H9 (cell line): ENCODE data around the gene EPPIN. TPM values are rescaled to one million over a fixed set of nuclear protein-coding genes. Genes with fewer than 3 reads are reported as not detected.

ENCODE experiments used
- DNase-seq: peaks from one replicate; pipeline ENCODE4 v3.0.0-alpha.2; 2017
- H2AFZ ChIP-seq: one replicate; pipeline ENCODE4 v1.6.1; 2013; ENCODE audit warnings: mild to moderate bottlenecking, low read length, control low read depth, moderate library complexity
- H2AK5ac ChIP-seq: 2 replicates; pipeline ENCODE4 v1.6.1; 2013; ENCODE audit warnings: low read length, control low read depth, mixed read lengths; ENCODE audit not compliant: insufficient read length
- H2BK120ac ChIP-seq: one replicate; pipeline ENCODE4 v1.6.1; 2013; ENCODE audit warnings: low read depth, mild to moderate bottlenecking, low read length, control low read depth, inconsistent platforms; ENCODE audit not compliant: poor library complexity, severe bottlenecking
- H2BK12ac ChIP-seq: 2 replicates; pipeline ENCODE4 v1.6.1; 2013; ENCODE audit warnings: low read length, control low read depth, mixed read lengths, low read depth; ENCODE audit not compliant: insufficient read length
- H2BK15ac ChIP-seq: 2 replicates; pipeline ENCODE4 v1.6.1; 2013; ENCODE audit warnings: low read depth, low read length, control low read depth
- H2BK20ac ChIP-seq: one replicate; pipeline ENCODE4 v1.6.1; 2013; ENCODE audit warnings: low read depth, mild to moderate bottlenecking, low read length, control low read depth, inconsistent platforms; ENCODE audit not compliant: poor library complexity, severe bottlenecking
- H2BK5ac ChIP-seq: 2 replicates; pipeline ENCODE4 v1.6.1; 2013; ENCODE audit warnings: low read length, control low read depth, mixed read lengths; ENCODE audit not compliant: insufficient read length
- H3K14ac ChIP-seq: 2 replicates; pipeline ENCODE4 v1.6.1; 2013; ENCODE audit warnings: low read length, control low read depth; ENCODE audit not compliant: insufficient read depth
- H3K18ac ChIP-seq: 2 replicates; pipeline ENCODE4 v1.6.1; 2013; ENCODE audit warnings: low read depth, mild to moderate bottlenecking, mixed read lengths, low read length, control low read depth; ENCODE audit not compliant: insufficient read length
- H3K23ac ChIP-seq: 2 replicates; pipeline ENCODE4 v1.6.1; 2013; ENCODE audit warnings: low read length, control low read depth, mixed read lengths, low read depth; ENCODE audit not compliant: insufficient read length
- H3K23me2 ChIP-seq: 2 replicates; pipeline ENCODE4 v1.6.1; 2013; ENCODE audit warnings: low read depth, mild to moderate bottlenecking, mixed read lengths, low read length, control low read depth; ENCODE audit not compliant: insufficient read length, poor library complexity, severe bottlenecking
- H3K27ac ChIP-seq: 2 replicates; pipeline ENCODE4 v1.5.1; 2013; ENCODE audit warnings: low read length, control low read depth, mixed read lengths, low read depth; ENCODE audit not compliant: insufficient read length
- H3K27me3 ChIP-seq: 2 replicates; pipeline ENCODE4 v1.6.1; 2013; ENCODE audit warnings: low read length, control low read depth, inconsistent platforms; ENCODE audit not compliant: insufficient read depth
- H3K4ac ChIP-seq: 2 replicates; pipeline ENCODE4 v1.6.1; 2013; ENCODE audit warnings: low read depth, mild to moderate bottlenecking, control low read depth, inconsistent platforms, low read length, moderate library complexity
- H3K4me1 ChIP-seq: 2 replicates; pipeline ENCODE4 v1.6.1; 2013; ENCODE audit warnings: low read length, control low read depth, inconsistent platforms; ENCODE audit not compliant: insufficient read depth
- H3K4me2 ChIP-seq: 2 replicates; pipeline ENCODE4 v1.6.1; 2013; ENCODE audit warnings: low read length, control low read depth, mixed read lengths; ENCODE audit not compliant: insufficient read length, insufficient read depth
- H3K56ac ChIP-seq: 2 replicates; pipeline ENCODE4 v1.6.1; 2013; ENCODE audit warnings: low read depth, mild to moderate bottlenecking, mixed read lengths, low read length, control low read depth; ENCODE audit not compliant: insufficient read length
- H3K79me1 ChIP-seq: 2 replicates; pipeline ENCODE4 v1.6.1; 2013; ENCODE audit warnings: low read depth, mild to moderate bottlenecking, moderate library complexity, low read length, control low read depth, inconsistent platforms; ENCODE audit not compliant: insufficient read depth, poor library complexity, severe bottlenecking
- H3K79me2 ChIP-seq: 2 replicates; pipeline ENCODE4 v1.6.1; 2013; ENCODE audit warnings: low read length, control low read depth, inconsistent platforms; ENCODE audit not compliant: insufficient read depth
- H3K9ac ChIP-seq: 2 replicates; pipeline ENCODE4 v1.6.1; 2013; ENCODE audit warnings: low read length, control low read depth, mixed read lengths; ENCODE audit not compliant: insufficient read length; ENCODE audit errors: extremely low read depth
- H3K9me3 ChIP-seq: one replicate; pipeline ENCODE4 v1.6.1; 2013; ENCODE audit warnings: low read depth, low read length, inconsistent platforms; ENCODE audit not compliant: control insufficient read depth
- H3T11ph ChIP-seq: one replicate; pipeline ENCODE4 v1.6.1; 2013; ENCODE audit warnings: mild to moderate bottlenecking, low read length, control low read depth, inconsistent platforms
- H4K20me1 ChIP-seq: one replicate; pipeline ENCODE4 v1.6.1; 2013; ENCODE audit not compliant: control insufficient read depth, insufficient read length, insufficient read depth
- H4K5ac ChIP-seq: 2 replicates; pipeline ENCODE4 v1.6.1; 2013; ENCODE audit warnings: low read depth, mild to moderate bottlenecking, mixed read lengths, low read length, control low read depth; ENCODE audit not compliant: insufficient read length
- H4K8ac ChIP-seq: replicated peaks from 2 replicates; pipeline ENCODE4 v1.6.1; 2013; ENCODE audit warnings: low read length, control low read depth, mixed read lengths, low read depth; ENCODE audit not compliant: insufficient read length
- H4K91ac ChIP-seq: 2 replicates; pipeline ENCODE4 v1.6.1; 2013; ENCODE audit warnings: low read depth, mild to moderate bottlenecking, moderate library complexity, mixed read lengths, low read length, control low read depth; ENCODE audit not compliant: insufficient read length
- H3K27ac Mint-ChIP-seq, 3 experiments: 2 replicates in 2 of 3; 3 replicates in 1 of 3; pipeline ENCODE4 v1.8.0; 2020 to 2021; ENCODE audit warnings: mixed read lengths in 3 of 3, mild to moderate bottlenecking in 1 of 3, moderate library complexity in 1 of 3
- H3K27me3 Mint-ChIP-seq: 2 replicates; pipeline ENCODE4 v1.8.0; 2021; ENCODE audit warnings: low read depth, mild to moderate bottlenecking, moderate library complexity, mixed read lengths
- H3K36me3 Mint-ChIP-seq, 3 experiments: 2 replicates in 2 of 3; 3 replicates in 1 of 3; pipeline ENCODE4 v1.8.0; 2020 to 2021; ENCODE audit warnings: low read depth in 3 of 3, mixed read lengths in 3 of 3; ENCODE audit not compliant: insufficient read depth in 1 of 3
- H3K4me1 Mint-ChIP-seq, 2 experiments: 2 replicates each; pipeline ENCODE4 v1.8.0; 2020; ENCODE audit warnings: mixed read lengths in 2 of 2
- H3K4me3 Mint-ChIP-seq, 2 experiments: 2 replicates in 1 of 2; 3 replicates in 1 of 2; pipeline ENCODE4 v1.8.0; 2020 to 2021; ENCODE audit warnings: mild to moderate bottlenecking in 2 of 2, mixed read lengths in 2 of 2, moderate library complexity in 1 of 2
- H3K9me3 Mint-ChIP-seq, 2 experiments: 2 replicates in 1 of 2; 3 replicates in 1 of 2; pipeline ENCODE4 v1.8.0; 2020; ENCODE audit warnings: mild to moderate bottlenecking in 2 of 2, mixed read lengths in 2 of 2, moderate library complexity in 1 of 2
- total RNA-seq: library from RNA; stranded (reverse); gene quantifications from 2 replicates; pipeline ENCODE4 v1.2.1, GENCODE V29; 2021
- TF ChIP-seq, protein P1 (sequence below): fragments of 200-600 bp; sonication (generic); conservative IDR thresholded peaks from 3 replicates; pipeline ENCODE4 v1.8.0; 2021; ENCODE audit warnings: antibody characterized with exemption, mild to moderate bottlenecking

The EPPIN gene
- total RNA-seq, 1 experiment from 2014 or later = not detected

DNA sequence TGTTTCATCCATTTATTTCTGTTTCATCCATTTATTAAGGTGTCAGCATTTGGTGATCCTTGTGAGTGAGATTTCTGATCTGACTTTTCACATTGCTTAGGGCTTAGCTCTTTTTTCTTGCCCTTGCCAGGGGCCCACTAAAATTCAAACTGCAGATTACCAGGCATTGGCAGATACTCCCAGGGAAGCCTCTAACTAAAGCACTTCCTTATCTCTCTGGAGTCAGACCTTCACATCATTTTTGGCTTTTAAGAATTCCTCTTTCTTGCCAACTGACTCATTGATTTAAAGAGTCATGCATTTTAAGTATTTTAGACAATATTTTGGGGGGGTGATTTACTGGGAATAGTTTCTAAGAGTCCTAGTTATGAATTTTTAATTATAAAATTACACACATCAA lies 34.5 kb upstream of the EPPIN start:
- Histone ChIP-seq H2BK15ac (no peak overlapping the region), H4K91ac (no peak overlapping the region), H4K5ac (no peak overlapping the region), H3K79me2 (no peaks in the 10 kb centered on the region), H2BK20ac (no peak overlapping the region), H3K4me2 (no peak overlapping the region), H3K18ac (no peak overlapping the region), H3K4ac (no peak overlapping the region), H2AK5ac (no peak overlapping the region), H3K23ac (no peak overlapping the region), H2BK12ac (no peak overlapping the region), H4K20me1 (no peaks in the 10 kb centered on the region), H3K27ac (no peak overlapping the region), H3K27me3 (no peaks in the 10 kb centered on the region), H3K4me1 (peaks cover 10% of the 10 kb centered on the region; the same call in 1 of the 2 replicates), H3K9me3 (no peaks in the 10 kb centered on the region), H2BK5ac (no peak overlapping the region), H4K8ac (no peak overlapping the region), H3K79me1 (no peaks in the 10 kb centered on the region), H3K56ac (no peak overlapping the region), H3K14ac (no peak overlapping the region), H3K9ac (no peak overlapping the region), H2BK120ac (no peak overlapping the region), H2AFZ (no peak overlapping the region), H3T11ph (no peak overlapping the region), H3K23me2 (no peaks in the 10 kb centered on the region)
- peak overlapping the region in 1 of 3 experiments; percentile 80; a peak in 1 of 7 replicates for H3K27ac Mint-ChIP-seq
- peaks cover 26 to 32% of the 10 kb centered on the region in 2 experiments for H3K4me1 Mint-ChIP-seq
- DNase-seq = no peak
- no peaks in the 10 kb centered on the region for H3K9me3 Mint-ChIP-seq
- H3K4me3 Mint-ChIP-seq = no peak overlapping the region
- H3K27me3 Mint-ChIP-seq = peaks cover 2% of the 10 kb centered on the region; the same call in 1 of the 2 replicates
- no peaks in the 10 kb centered on the region for H3K36me3 Mint-ChIP-seq
- TF ChIP-seq, protein P1, sequence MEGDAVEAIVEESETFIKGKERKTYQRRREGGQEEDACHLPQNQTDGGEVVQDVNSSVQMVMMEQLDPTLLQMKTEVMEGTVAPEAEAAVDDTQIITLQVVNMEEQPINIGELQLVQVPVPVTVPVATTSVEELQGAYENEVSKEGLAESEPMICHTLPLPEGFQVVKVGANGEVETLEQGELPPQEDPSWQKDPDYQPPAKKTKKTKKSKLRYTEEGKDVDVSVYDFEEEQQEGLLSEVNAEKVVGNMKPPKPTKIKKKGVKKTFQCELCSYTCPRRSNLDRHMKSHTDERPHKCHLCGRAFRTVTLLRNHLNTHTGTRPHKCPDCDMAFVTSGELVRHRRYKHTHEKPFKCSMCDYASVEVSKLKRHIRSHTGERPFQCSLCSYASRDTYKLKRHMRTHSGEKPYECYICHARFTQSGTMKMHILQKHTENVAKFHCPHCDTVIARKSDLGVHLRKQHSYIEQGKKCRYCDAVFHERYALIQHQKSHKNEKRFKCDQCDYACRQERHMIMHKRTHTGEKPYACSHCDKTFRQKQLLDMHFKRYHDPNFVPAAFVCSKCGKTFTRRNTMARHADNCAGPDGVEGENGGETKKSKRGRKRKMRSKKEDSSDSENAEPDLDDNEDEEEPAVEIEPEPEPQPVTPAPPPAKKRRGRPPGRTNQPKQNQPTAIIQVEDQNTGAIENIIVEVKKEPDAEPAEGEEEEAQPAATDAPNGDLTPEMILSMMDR = no peak
